Activated effector memory CD4-positive, alpha-beta T cell treated with anti-CD3 and anti-CD28 coated beads, Interleukin-2, amount 50 U/mL, for 16 hours (primary cell): ENCODE results near the gene RCC2.

Experiments used
- DNase-seq: peaks from one replicate; pipeline ENCODE4 v3.0.0-alpha.2; 2020

RCC2 gene

GRCh38 chr1:17369466-17369865 is 70.0 kb downstream of the RCC2 start:
- no peak for DNase-seq

GRCh38 chr1:17365293-17365692 is 74.2 kb downstream of the RCC2 start:
- DNase-seq: no peak

- no peak for DNase-seq
Measured at GRCh38 chr1:17363771-17364170, 75.7 kb downstream of the RCC2 start.

GRCh38 chr1:17363351-17363750 is 76.1 kb downstream of the RCC2 start:
- no peak for DNase-seq

- DNase-seq: no peak
Measured at GRCh38 chr1:17361687-17362086, 77.8 kb downstream of the RCC2 start.

GRCh38 chr1:17360272-17360956 is 79.1 kb downstream of the RCC2 start:
- no peak for DNase-seq

GRCh38 chr1:17359808-17360207 is 79.7 kb downstream of the RCC2 start:
- no peak for DNase-seq

GRCh38 chr1:17359031-17359430 is 80.4 kb downstream of the RCC2 start:
- DNase-seq: no peak

- no peak for DNase-seq
Measured at GRCh38 chr1:17358557-17358956, 80.9 kb downstream of the RCC2 start.
